AG04449 (cell line): ENCODE measurements around the gene GPN2.
"Not testable (repeated sequence)": the region's sequence is repeated elsewhere in the genome, so short reads cannot be mapped to it uniquely, and the experiment has no call there.

Experiments used
- CTCF ChIA-PET: fragments of 350-600 bp; formaldehyde crosslinking; extraction: SDS; loops from one replicate; lab custom pipeline; 2021; ENCODE audit warnings: antibody characterized with exemption; lab: Yijun Ruan, JAX
- POLR2A ChIA-PET: fragments of 400-600, 350-600 bp; formaldehyde crosslinking; extraction: SDS; loops from one replicate; lab custom pipeline; 2020; ENCODE audit warnings: antibody characterized with exemption, inconsistent platforms; lab: Yijun Ruan, JAX
- DNase-seq: peaks from one replicate; pipeline ENCODE4 v3.0.0-alpha.2; 2010; ENCODE audit warnings: low read depth, low spot score
- H3K4me3 ChIP-seq: 2 replicates; pipeline ENCODE4 v1.5.1; 2011; ENCODE audit warnings: low read depth, mild to moderate bottlenecking, control low read depth, low read length
- CTCF ChIP-seq: IDR thresholded peaks from one replicate; pipeline ENCODE4 v1.5.1; 2011; ENCODE audit warnings: mild to moderate bottlenecking, moderate library complexity, low read length, control low read depth, inconsistent platforms; ENCODE audit not compliant: insufficient read depth; ENCODE audit errors: missing control alignments

Gene GPN2

GRCh38 chr1:26879793-26880192, 10.3 kb downstream of the GPN2 start:
- no peak overlapping the region for H3K4me3 ChIP-seq
- TF ChIP-seq CTCF, result no peak
- no peak for DNase-seq
- ChIA-PET CTCF (interaction anchor here (0.9 to 15.8 kb wide), 9 partner anchors 9 to 278 kb away, joined by 3 to 205 read pairs (median 19); partner anchors contain the start of gene GPN2), POLR2A (interaction anchor here (1.0 kb wide), 2 partner anchors 79 to 280 kb away, joined by 3 read pairs; no protein-coding TSS in a partner anchor)

GRCh38 chr1:26877326-26877725, 12.8 kb downstream of the GPN2 start:
- POLR2A ChIA-PET, result interaction anchor here (0.6 kb wide), 1 partner anchor 56 kb away, joined by 3 read pairs; no protein-coding TSS in a partner anchor
- CTCF ChIA-PET, result interaction anchor here (1.1 to 15.8 kb wide), 10 partner anchors 8 to 275 kb away, joined by 3 to 205 read pairs (median 20); partner anchors contain the start of gene GPN2
- no peak for TF ChIP-seq CTCF
- H3K4me3 ChIP-seq, result no peak overlapping the region
- no peak for DNase-seq

GRCh38 chr1:26874896-26875295, 15.2 kb downstream of the GPN2 start:
- no peak for TF ChIP-seq CTCF
- H3K4me3 ChIP-seq, result no peak overlapping the region
- no peak for DNase-seq
- CTCF ChIA-PET, result interaction anchor here (15.8 kb wide), 1 partner anchor 273 kb away, joined by 205 read pairs; no protein-coding TSS in a partner anchor
- POLR2A ChIA-PET, result no interaction called here

- ChIA-PET CTCF (interaction anchor here (1.0 to 15.8 kb wide), 5 partner anchors 8 to 271 kb away, joined by 3 to 205 read pairs (median 4); no protein-coding TSS in a partner anchor), POLR2A (interaction anchor here (0.6 kb wide), 1 partner anchor 20 kb away, joined by 7 read pairs; no protein-coding TSS in a partner anchor)
- DNase-seq, H3K4me3 ChIP-seq: not testable (repeated sequence)
Observed at GRCh38 chr1:26873097-26873496, 17.0 kb downstream of the GPN2 start.

- peak; percentile 86 for DNase-seq
- ChIA-PET CTCF (interaction anchor here (0.7 to 2.8 kb wide), 18 partner anchors 8 to 364 kb away, joined by 3 to 27 read pairs (median 4); partner anchors contain the start of gene GPN2), POLR2A (interaction anchor here (0.7 to 1.9 kb wide), 8 partner anchors 9 to 173 kb away, joined by 3 to 11 read pairs (median 3); partner anchors contain the start of genes GPN2, PIGV and ZDHHC18)
- TF ChIP-seq CTCF, result no peak
- H3K4me3 ChIP-seq, result peak overlapping the region; percentile 59
Observed at GRCh38 chr1:26864610-26865480, 25.2 kb downstream of the GPN2 start.

- no peak for DNase-seq
- peak overlapping the region; percentile 55 for H3K4me3 ChIP-seq
- no peak for TF ChIP-seq CTCF
- CTCF ChIA-PET, result interaction anchor here (0.9 to 2.8 kb wide), 4 partner anchors 9 to 261 kb away, joined by 3 to 27 read pairs (median 14); no protein-coding TSS in a partner anchor
- POLR2A ChIA-PET, result no interaction called here
Observed at GRCh38 chr1:26863685-26864077, 26.4 kb downstream of the GPN2 start.
